ENCODE results near the gene AVPR1B. TPM values are rescaled to one million over a fixed set of nuclear protein-coding genes. Genes with fewer than 3 reads are reported as not detected.
"Not testable (repeated sequence)": the region's sequence is repeated elsewhere in the genome, so short reads cannot be mapped to it uniquely, and the experiment has no call there.

The AVPR1B gene
- total RNA-seq, 2 experiments from 2014 or later: not detected

DNA sequence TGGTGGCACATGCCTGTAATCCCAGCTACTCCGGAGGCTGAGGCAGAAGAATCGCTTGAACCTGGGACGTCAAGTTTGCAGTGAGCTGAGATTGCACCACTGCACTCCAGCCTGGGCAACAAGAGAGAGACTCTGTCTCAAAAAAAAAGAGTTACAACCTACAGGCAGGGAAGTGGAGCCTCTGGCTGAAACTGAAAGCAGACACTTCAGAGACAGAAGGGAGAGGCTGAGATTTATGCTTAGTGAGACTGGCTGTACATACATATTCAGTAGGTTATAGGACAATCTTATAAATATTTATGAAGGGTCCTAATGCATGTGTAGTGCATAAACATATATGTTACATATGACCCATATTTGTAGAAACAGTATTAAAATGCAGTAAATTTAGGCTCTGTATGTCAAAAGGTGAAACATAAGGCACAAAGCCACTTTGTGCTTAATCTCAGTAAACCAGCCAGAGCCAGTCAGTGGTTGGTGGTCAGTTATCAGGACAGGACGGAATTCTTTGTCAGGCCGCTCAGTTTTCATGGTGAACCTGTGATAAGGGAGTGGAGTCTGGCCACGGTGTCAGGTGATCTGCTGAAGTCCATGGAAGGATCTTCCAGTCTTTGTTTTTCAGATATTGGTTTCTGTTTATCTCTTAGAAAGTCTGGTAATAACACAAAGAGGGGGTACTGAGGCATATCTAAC, 50.6 kb downstream of the AVPR1B start:
- peaks cover 19% of the 10 kb centered on the region for H3K27me3 Mint-ChIP-seq
- H3K9me3 Mint-ChIP-seq: peaks cover 3% of the 10 kb centered on the region
- H3K4me3 Mint-ChIP-seq: no peak overlapping the region
- ATAC-seq (peak; percentile 79), DNase-seq (peak; percentile 15)
- H3K27ac Mint-ChIP-seq: no peak overlapping the region
- CTCF ChIA-PET: interaction anchor here (0.7 to 1.0 kb wide), 3 partner anchors 9 to 89 kb away, joined by 3 to 4 read pairs (median 4); no protein-coding TSS in a partner anchor
- peaks cover 19% of the 10 kb centered on the region for H3K4me1 Mint-ChIP-seq (ENCODE audit: low read depth)
- TF ChIP-seq, protein P1, sequence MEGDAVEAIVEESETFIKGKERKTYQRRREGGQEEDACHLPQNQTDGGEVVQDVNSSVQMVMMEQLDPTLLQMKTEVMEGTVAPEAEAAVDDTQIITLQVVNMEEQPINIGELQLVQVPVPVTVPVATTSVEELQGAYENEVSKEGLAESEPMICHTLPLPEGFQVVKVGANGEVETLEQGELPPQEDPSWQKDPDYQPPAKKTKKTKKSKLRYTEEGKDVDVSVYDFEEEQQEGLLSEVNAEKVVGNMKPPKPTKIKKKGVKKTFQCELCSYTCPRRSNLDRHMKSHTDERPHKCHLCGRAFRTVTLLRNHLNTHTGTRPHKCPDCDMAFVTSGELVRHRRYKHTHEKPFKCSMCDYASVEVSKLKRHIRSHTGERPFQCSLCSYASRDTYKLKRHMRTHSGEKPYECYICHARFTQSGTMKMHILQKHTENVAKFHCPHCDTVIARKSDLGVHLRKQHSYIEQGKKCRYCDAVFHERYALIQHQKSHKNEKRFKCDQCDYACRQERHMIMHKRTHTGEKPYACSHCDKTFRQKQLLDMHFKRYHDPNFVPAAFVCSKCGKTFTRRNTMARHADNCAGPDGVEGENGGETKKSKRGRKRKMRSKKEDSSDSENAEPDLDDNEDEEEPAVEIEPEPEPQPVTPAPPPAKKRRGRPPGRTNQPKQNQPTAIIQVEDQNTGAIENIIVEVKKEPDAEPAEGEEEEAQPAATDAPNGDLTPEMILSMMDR (IDR thresholded peaks at IDR 0.05): no peak
- H3K36me3 Mint-ChIP-seq (ENCODE audit: low read depth): no peaks in the 10 kb centered on the region
- POLR2A ChIA-PET: interaction anchor here (1.1 kb wide), 1 partner anchor 11 kb away, joined by 3 read pairs; no protein-coding TSS in a partner anchor
- intact Hi-C loops (cut with micrococcal nuclease): no loop called here

DNA sequence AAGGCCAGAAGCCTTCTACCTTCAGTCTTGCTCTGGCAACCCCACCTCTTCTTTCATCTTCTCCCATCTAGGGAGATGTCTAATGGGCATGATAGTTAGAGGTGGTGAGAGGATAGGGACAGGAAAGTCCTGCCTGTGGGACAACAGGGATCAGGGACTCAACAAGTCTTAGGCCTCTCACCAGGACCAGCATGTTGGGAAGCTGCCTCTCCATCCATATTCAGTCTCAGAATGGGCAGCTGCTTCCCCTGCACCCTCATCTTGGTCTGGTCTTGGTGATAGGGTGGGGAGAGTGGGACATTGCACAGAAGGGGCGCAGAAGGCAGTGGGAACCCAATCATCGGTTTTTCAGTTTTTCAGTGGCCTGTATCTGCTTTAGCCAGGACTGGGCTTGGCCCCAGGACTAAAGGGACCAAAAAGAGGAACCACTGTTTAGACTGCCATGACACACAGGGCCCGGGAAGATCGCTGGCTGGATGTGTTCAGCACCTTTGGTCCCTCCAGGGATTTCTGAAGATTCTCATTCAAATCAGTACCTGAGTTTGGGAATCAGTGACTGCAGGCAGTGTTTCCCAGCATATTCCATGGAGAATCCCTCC, 51.5 kb downstream of the AVPR1B start:
- H3K27ac Mint-ChIP-seq: no peak overlapping the region
- no peak for DNase-seq
- no peak overlapping the region for H3K4me3 Mint-ChIP-seq
- ChIA-PET CTCF (no interaction called here), POLR2A (no interaction called here)
- peaks cover 19% of the 10 kb centered on the region for H3K27me3 Mint-ChIP-seq
- no peak for ATAC-seq
- intact Hi-C loops (cut with micrococcal nuclease): no loop called here
- H3K36me3 Mint-ChIP-seq (ENCODE audit: low read depth): no peaks in the 10 kb centered on the region
- H3K9me3 Mint-ChIP-seq: peaks cover 3% of the 10 kb centered on the region
- peaks cover 19% of the 10 kb centered on the region for H3K4me1 Mint-ChIP-seq (ENCODE audit: low read depth)
- TF ChIP-seq, protein P1 (IDR thresholded peaks at IDR 0.05): no peak

DNA sequence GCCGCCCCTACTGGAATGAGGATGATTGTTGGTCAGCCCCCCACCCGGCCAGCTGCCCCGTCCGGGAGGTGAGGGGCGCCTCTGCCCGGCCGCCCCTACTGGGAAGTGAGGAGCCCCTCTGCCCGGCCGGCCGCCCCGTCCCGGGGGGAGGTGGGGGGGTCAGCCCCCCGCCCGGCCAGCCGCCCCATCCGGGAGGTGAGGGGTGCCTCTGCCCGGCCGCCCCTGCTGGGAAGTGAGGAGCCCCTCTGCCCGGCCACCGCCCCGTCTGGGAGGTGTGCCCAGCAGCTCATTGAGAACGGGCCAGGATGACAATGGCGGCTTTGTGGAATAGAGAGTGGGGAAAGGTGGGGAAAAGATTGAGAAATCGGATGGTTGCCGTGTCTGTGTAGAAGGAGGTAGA, 52.7 kb downstream of the AVPR1B start:
- CTCF ChIA-PET; H3K36me3 Mint-ChIP-seq (ENCODE audit: low read depth); POLR2A ChIA-PET; H3K9me3 Mint-ChIP-seq; H3K27ac Mint-ChIP-seq; intact Hi-C loops (cut with micrococcal nuclease); H3K4me3 Mint-ChIP-seq; DNase-seq; ATAC-seq: not testable (repeated sequence)
- Mint-ChIP-seq H3K4me1 (ENCODE audit: low read depth) (peaks cover 19% of the 10 kb centered on the region), H3K27me3 (peaks cover 17% of the 10 kb centered on the region)

DNA sequence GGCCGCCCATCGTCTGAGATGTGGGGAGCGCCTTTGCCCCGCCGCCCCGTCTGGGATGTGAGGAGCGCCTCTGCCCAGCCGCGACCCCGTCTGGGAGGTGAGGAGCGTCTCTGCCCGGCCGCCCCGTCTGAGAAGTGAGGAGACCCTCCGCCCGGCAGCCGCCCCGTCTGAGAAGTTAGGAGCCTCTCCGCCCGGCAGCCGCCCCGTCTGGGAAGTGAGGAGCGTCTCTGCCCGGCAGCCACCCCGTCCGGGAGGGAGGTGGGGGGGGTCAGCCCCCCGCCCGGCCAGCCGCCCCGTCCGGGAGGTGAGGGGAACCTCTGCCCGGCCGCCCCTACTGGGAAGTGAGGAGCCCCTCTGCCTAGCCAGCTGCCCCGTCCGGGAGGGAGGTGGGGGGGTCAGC, 53.2 kb downstream of the AVPR1B start:
- H3K4me1 Mint-ChIP-seq (ENCODE audit: low read depth): peaks cover 19% of the 10 kb centered on the region
- intact Hi-C loops (cut with micrococcal nuclease); POLR2A ChIA-PET; H3K27ac Mint-ChIP-seq; H3K36me3 Mint-ChIP-seq (ENCODE audit: low read depth); H3K9me3 Mint-ChIP-seq; H3K4me3 Mint-ChIP-seq; DNase-seq; CTCF ChIA-PET; ATAC-seq: not testable (repeated sequence)
- H3K27me3 Mint-ChIP-seq: peaks cover 16% of the 10 kb centered on the region

DNA sequence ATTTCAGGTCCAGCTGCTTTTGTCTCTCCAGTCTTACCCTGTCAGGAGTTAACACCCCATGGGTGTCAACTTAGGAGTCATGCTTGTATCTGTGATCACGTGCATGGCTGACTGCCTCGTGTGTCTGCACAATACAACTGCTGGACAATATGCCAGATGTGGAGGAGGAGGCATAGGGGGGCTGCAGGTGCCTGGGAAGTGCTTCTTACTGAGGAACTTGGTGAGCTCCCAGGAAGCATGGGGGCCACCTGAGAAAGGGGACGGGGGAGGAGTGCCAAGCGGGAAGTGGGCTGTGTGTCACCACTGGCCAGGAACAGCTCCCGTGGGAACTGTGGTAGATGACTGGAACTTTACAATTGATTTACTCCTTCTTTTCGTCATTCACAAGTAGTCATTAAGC, 54.7 kb downstream of the AVPR1B start:
- ATAC-seq: no peak
- CTCF ChIA-PET: no interaction called here
- intact Hi-C loops (cut with micrococcal nuclease): no loop called here

More for the DNA sequence above, 54.7 kb downstream of the AVPR1B start:
- peaks cover 11% of the 10 kb centered on the region for H3K4me1 Mint-ChIP-seq (ENCODE audit: low read depth)
- no peak overlapping the region for H3K27ac Mint-ChIP-seq
- DNase-seq: no peak
- TF ChIP-seq, protein P1 (IDR thresholded peaks at IDR 0.05): no peak
- POLR2A ChIA-PET: no interaction called here
- peaks cover 7% of the 10 kb centered on the region for H3K27me3 Mint-ChIP-seq
- peaks cover 3% of the 10 kb centered on the region for H3K9me3 Mint-ChIP-seq
- no peak overlapping the region for H3K4me3 Mint-ChIP-seq
- no peaks in the 10 kb centered on the region for H3K36me3 Mint-ChIP-seq (ENCODE audit: low read depth)
